HEK293T (cell line): ENCODE data around the gene OR6C76.
"Not testable (repeated sequence)": the region's sequence is repeated elsewhere in the genome, so short reads cannot be mapped to it uniquely, and the experiment has no call there.

Source experiments
- ARNT ChIP-seq: fragments of 450-650 bp; IDR thresholded peaks from 2 replicates; pipeline ENCODE4 v1.6.1; 2017; ENCODE audit warnings: mild to moderate bottlenecking
- BHLHE40 ChIP-seq: fragments of 450-650 bp; IDR thresholded peaks from 2 replicates; pipeline ENCODE4 v1.6.1; 2016; ENCODE audit warnings: mild to moderate bottlenecking, moderate library complexity, borderline replicate concordance
- ELF4 ChIP-seq: fragments of 450-650 bp; IDR thresholded peaks from 2 replicates; pipeline ENCODE4 v1.6.1; 2017; ENCODE audit warnings: antibody characterized with exemption
- FOXK2 ChIP-seq: fragments of 450-650 bp; IDR thresholded peaks from 2 replicates; pipeline ENCODE4 v1.6.1; 2016; ENCODE audit warnings: mild to moderate bottlenecking
- NFRKB ChIP-seq: fragments of 450-650 bp; IDR thresholded peaks from 2 replicates; pipeline ENCODE4 v1.6.1; 2016; ENCODE audit warnings: mild to moderate bottlenecking, moderate library complexity
- PKNOX1 ChIP-seq: fragments of 450-650 bp; IDR thresholded peaks from 2 replicates; pipeline ENCODE4 v1.6.1; 2016
- SP1 ChIP-seq: fragments of 450-650 bp; IDR thresholded peaks from 2 replicates; pipeline ENCODE4 v1.6.1; 2017
- SUZ12 ChIP-seq: fragments of 450-650 bp; IDR thresholded peaks from 2 replicates; pipeline ENCODE4 v1.6.1; 2016; ENCODE audit warnings: mild to moderate bottlenecking
- TARDBP ChIP-seq: fragments of 450-650 bp; IDR thresholded peaks from 2 replicates; pipeline ENCODE4 v1.6.1; 2016
- ZNF384 ChIP-seq: fragments of 450-650 bp; IDR thresholded peaks from 2 replicates; pipeline ENCODE4 v1.6.1; 2016

GRCh38 chr12:55413498-55414388, 12.3 kb upstream of the OR6C76 start:
- TF ChIP-seq BHLHE40, ARNT, TARDBP, SP1, FOXK2, ELF4, ZNF384, PKNOX1, NFRKB, SUZ12: not testable (repeated sequence)
